Breast epithelium (tissue), 3 donors: ENCODE data around the gene NRBF2.

ENCODE experiments used
- CTCF ChIP-seq, 3 donors: fragments of 450-650 bp; IDR thresholded peaks; one replicate each; pipeline ENCODE4 v1.5.1; 2016 to 2017; ENCODE audit warnings: antibody characterized with exemption in 3 of 3, mild to moderate bottlenecking in 3 of 3, moderate library complexity in 3 of 3
- POLR2A ChIP-seq: fragments of 450-650 bp; IDR thresholded peaks from one replicate; pipeline ENCODE4 v1.6.1; 2016; ENCODE audit warnings: antibody characterized with exemption, mild to moderate bottlenecking, moderate library complexity

- TF ChIP-seq CTCF (IDR thresholded peaks at IDR 0.05) (no peak), POLR2A (no peak)
Measured at GRCh38 chr10:63168821-63169462, 35.8 kb downstream of the NRBF2 start.
